Progenitor cell of endocrine pancreas (in vitro differentiated cells): Measurements from ENCODE around the gene RASGRP4. TPM values are rescaled to one million over a fixed set of nuclear protein-coding genes. Genes with fewer than 3 reads are reported as not detected.

Experiments
- DNase-seq: peaks from one replicate; pipeline ENCODE4 v3.0.0; 2021; ENCODE audit warnings: low spot score; ENCODE audit not compliant: unreplicated experiment
- H3K27ac Mint-ChIP-seq: 2 replicates; pipeline ENCODE4 v1.8.0; 2021; ENCODE audit warnings: mild to moderate bottlenecking, moderate library complexity, mixed read lengths
- H3K27me3 Mint-ChIP-seq: 2 replicates; pipeline ENCODE4 v1.8.0; 2021; ENCODE audit warnings: mixed read lengths
- H3K36me3 Mint-ChIP-seq: 2 replicates; pipeline ENCODE4 v1.8.0; 2022; ENCODE audit warnings: mixed read lengths; ENCODE audit not compliant: insufficient read depth
- H3K4me1 Mint-ChIP-seq: 2 replicates; pipeline ENCODE4 v1.8.0; 2021; ENCODE audit warnings: low read depth, mixed read lengths
- H3K4me3 Mint-ChIP-seq: 2 replicates; pipeline ENCODE4 v1.8.0; 2021; ENCODE audit warnings: low read depth, mild to moderate bottlenecking, moderate library complexity, mixed read lengths
- H3K9me3 Mint-ChIP-seq: 2 replicates; pipeline ENCODE4 v1.8.0; 2021; ENCODE audit warnings: low read depth, mixed read lengths
- total RNA-seq: library from RNA; stranded (reverse); gene quantifications from 2 replicates; pipeline ENCODE4 v1.2.1, GENCODE V29; 2021
- TF ChIP-seq, protein P1 (sequence below): fragments of 200-600 bp; sonication (generic); IDR thresholded peaks from one replicate; pipeline ENCODE4 v1.5.0; 2021; ENCODE audit warnings: antibody characterized with exemption, mild to moderate bottlenecking; ENCODE audit not compliant: unreplicated experiment

RASGRP4 gene
- total RNA-seq, 1 donor from 2014 or later, result not detected

DNA sequence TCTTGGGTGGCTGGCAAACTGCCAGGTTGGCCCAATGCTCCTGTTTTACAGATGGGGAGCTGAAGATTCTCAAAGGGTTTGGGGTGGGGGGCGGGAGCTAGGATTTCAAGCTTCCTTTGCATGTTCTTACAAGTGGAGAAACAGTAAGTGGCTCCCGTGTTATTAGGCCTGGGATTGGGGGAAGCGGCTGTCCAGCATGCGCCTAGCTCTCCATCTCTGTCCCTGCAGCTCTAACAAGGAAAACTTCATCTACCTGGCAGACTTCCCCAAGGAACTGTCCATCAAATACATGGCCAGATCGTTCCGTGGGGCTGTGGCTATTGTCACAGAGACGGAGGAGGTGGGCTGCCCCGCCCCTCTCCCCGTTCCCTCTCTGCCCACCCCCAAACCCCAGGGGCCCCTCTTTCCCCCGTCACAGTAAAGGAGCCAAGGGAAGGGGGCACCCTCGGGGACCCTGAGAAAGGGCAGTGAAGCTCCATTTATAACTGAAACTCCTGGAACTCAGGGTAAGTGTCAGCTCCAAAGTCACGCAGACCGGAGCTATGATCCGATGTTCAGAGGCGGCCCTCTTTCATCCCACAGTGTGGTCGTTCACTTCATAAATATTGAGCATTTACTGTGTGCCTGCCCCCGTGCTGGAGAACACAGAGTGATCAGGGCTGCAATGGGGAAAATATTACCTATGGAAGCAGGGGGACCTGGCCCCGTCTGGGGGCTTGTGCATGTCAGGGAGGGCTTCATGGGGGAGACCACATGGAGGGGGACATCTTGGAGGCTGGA, 66.6 kb downstream of the RASGRP4 start:
- no peak overlapping the region for H3K27ac Mint-ChIP-seq
- DNase-seq, result no peak
- H3K4me1 Mint-ChIP-seq, result no peaks in the 10 kb centered on the region
- TF ChIP-seq, protein P1, sequence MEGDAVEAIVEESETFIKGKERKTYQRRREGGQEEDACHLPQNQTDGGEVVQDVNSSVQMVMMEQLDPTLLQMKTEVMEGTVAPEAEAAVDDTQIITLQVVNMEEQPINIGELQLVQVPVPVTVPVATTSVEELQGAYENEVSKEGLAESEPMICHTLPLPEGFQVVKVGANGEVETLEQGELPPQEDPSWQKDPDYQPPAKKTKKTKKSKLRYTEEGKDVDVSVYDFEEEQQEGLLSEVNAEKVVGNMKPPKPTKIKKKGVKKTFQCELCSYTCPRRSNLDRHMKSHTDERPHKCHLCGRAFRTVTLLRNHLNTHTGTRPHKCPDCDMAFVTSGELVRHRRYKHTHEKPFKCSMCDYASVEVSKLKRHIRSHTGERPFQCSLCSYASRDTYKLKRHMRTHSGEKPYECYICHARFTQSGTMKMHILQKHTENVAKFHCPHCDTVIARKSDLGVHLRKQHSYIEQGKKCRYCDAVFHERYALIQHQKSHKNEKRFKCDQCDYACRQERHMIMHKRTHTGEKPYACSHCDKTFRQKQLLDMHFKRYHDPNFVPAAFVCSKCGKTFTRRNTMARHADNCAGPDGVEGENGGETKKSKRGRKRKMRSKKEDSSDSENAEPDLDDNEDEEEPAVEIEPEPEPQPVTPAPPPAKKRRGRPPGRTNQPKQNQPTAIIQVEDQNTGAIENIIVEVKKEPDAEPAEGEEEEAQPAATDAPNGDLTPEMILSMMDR, result no peak
- H3K27me3 Mint-ChIP-seq, result peaks cover 53% of the 10 kb centered on the region
- H3K9me3 Mint-ChIP-seq, result no peaks in the 10 kb centered on the region
- peak overlapping the region; percentile 48 for H3K4me3 Mint-ChIP-seq
- H3K36me3 Mint-ChIP-seq, result no peaks in the 10 kb centered on the region

Other genes with a start within 250 kb of the RASGRP4 start
- gene DPF1, start 202.0 kb downstream of the RASGRP4 start, total RNA-seq, result 4.8 and 4.9 TPM in 2 replicates
- 15.2 and 17.2 TPM in 2 replicates for gene PPP1R14A, start 169.8 kb downstream of the RASGRP4 start, total RNA-seq
- 519 and 559 TPM in 2 replicates for gene SPINT2, start 161.6 kb downstream of the RASGRP4 start, total RNA-seq
- gene C19orf33, start 122.0 kb downstream of the RASGRP4 start, total RNA-seq, result 3.0 and 3.5 TPM in 2 replicates
- 29.6 and 31.3 TPM in 2 replicates for gene YIF1B, start 110.3 kb downstream of the RASGRP4 start, total RNA-seq
- 0.43 and 0.53 TPM in 2 replicates for gene KCNK6, start 106.4 kb downstream of the RASGRP4 start, total RNA-seq
- gene CATSPERG, start 90.4 kb downstream of the RASGRP4 start, total RNA-seq, result 21.0 TPM in 2 replicates
- 122 and 128 TPM in 2 replicates for gene PSMD8, start 51.6 kb downstream of the RASGRP4 start, total RNA-seq
- gene GGN, start 38.2 kb downstream of the RASGRP4 start, total RNA-seq, result 2.8 and 3.3 TPM in 2 replicates
- gene SPRED3, start 37.5 kb downstream of the RASGRP4 start, total RNA-seq, result 13.0 and 13.6 TPM in 2 replicates
- 14.7 and 19.6 TPM in 2 replicates for gene FAM98C, start 23.1 kb downstream of the RASGRP4 start, total RNA-seq
- gene RYR1, start 7.5 kb upstream of the RASGRP4 start, total RNA-seq, result 0.65 and 1.4 TPM in 2 replicates
- 6.7 and 10.9 TPM in 2 replicates for gene MAP4K1, start 191.7 kb upstream of the RASGRP4 start, total RNA-seq
- gene EIF3K, start 193.0 kb upstream of the RASGRP4 start, total RNA-seq, result 193 and 203 TPM in 2 replicates
- gene ACTN4, start 221.4 kb upstream of the RASGRP4 start, total RNA-seq, result 639 and 657 TPM in 2 replicates